Neuronal stem cell (in vitro differentiated cells): ENCODE measurements around the gene RARS1.

Experiments
- DNase-seq: peaks from one replicate; pipeline ENCODE4 v3.0.0-alpha.2; 2013; ENCODE audit warnings: low spot score
- H2AFZ ChIP-seq: one replicate; pipeline ENCODE4 v1.6.1; 2013; ENCODE audit warnings: mild to moderate bottlenecking, low read length, inconsistent platforms
- H2AK5ac ChIP-seq: 2 replicates; pipeline ENCODE4 v1.6.1; 2013; ENCODE audit warnings: low read depth, mild to moderate bottlenecking, inconsistent platforms, low read length, moderate library complexity, mixed read lengths
- H2BK120ac ChIP-seq: 2 replicates; pipeline ENCODE4 v1.6.1; 2013; ENCODE audit warnings: low read depth, mild to moderate bottlenecking, inconsistent platforms, low read length, moderate library complexity, mixed read lengths
- H2BK12ac ChIP-seq: one replicate; pipeline ENCODE4 v1.6.1; 2013; ENCODE audit warnings: low read length, inconsistent platforms
- H2BK15ac ChIP-seq: 2 replicates; pipeline ENCODE4 v1.6.1; 2013; ENCODE audit warnings: mild to moderate bottlenecking, low read length, inconsistent platforms, mixed read lengths
- H2BK5ac ChIP-seq: one replicate; pipeline ENCODE4 v1.6.1; 2013; ENCODE audit warnings: inconsistent platforms, mild to moderate bottlenecking, low read length, moderate library complexity
- H3K14ac ChIP-seq: one replicate; pipeline ENCODE4 v1.6.1; 2013; ENCODE audit warnings: low read length, inconsistent platforms
- H3K18ac ChIP-seq: 2 replicates; pipeline ENCODE4 v1.6.1; 2013; ENCODE audit warnings: low read length, inconsistent platforms
- H3K23ac ChIP-seq: 2 replicates; pipeline ENCODE4 v1.6.1; 2013; ENCODE audit warnings: low read depth, mild to moderate bottlenecking, mixed read lengths, low read length, inconsistent platforms; ENCODE audit not compliant: poor library complexity
- H3K27ac ChIP-seq: replicated peaks from 3 replicates; pipeline ENCODE4 v1.5.1; 2013; ENCODE audit warnings: low read length, inconsistent platforms
- H3K27me3 ChIP-seq, 3 experiments: 2 replicates each; pipeline ENCODE4 v1.6.1; 2013; ENCODE audit warnings: low read length in 3 of 3, mild to moderate bottlenecking in 2 of 3, inconsistent platforms in 1 of 3, low read depth in 1 of 3, mixed read lengths in 1 of 3, moderate library complexity in 1 of 3; ENCODE audit not compliant: control insufficient read depth in 3 of 3, insufficient read depth in 3 of 3
- H3K36me3 ChIP-seq, 2 donors: replicated peaks in 1 of 2; 2 replicates each; pipeline ENCODE4 v1.6.1; 2013; ENCODE audit warnings: low read length in 2 of 2; ENCODE audit not compliant: control insufficient read depth in 2 of 2, insufficient read depth in 2 of 2
- H3K4ac ChIP-seq: 2 replicates; pipeline ENCODE4 v1.6.1; 2013; ENCODE audit warnings: inconsistent platforms, mild to moderate bottlenecking, low read length, moderate library complexity
- H3K4me1 ChIP-seq, 2 donors: 1 replicate in 1 of 2; 2 replicates in 1 of 2; pipeline ENCODE4 v1.6.1; 2013; ENCODE audit warnings: low read length in 2 of 2, low read depth in 1 of 2; ENCODE audit not compliant: control insufficient read depth in 2 of 2, insufficient read depth in 1 of 2
- H3K4me2 ChIP-seq: one replicate; pipeline ENCODE4 v1.6.1; 2013; ENCODE audit warnings: mild to moderate bottlenecking, low read length, inconsistent platforms; ENCODE audit not compliant: insufficient read depth, poor library complexity, severe bottlenecking
- H3K4me3 ChIP-seq, 2 donors: 2 replicates each; pipeline ENCODE4 v1.5.1; 2013; ENCODE audit warnings: low read length in 2 of 2, mild to moderate bottlenecking in 2 of 2, inconsistent platforms in 1 of 2, moderate library complexity in 1 of 2
- H3K79me1 ChIP-seq: one replicate; pipeline ENCODE4 v1.6.1; 2013; ENCODE audit warnings: low read depth, mild to moderate bottlenecking, inconsistent platforms, low read length, moderate library complexity
- H3K9ac ChIP-seq: one replicate; pipeline ENCODE4 v1.6.1; 2013; ENCODE audit warnings: mild to moderate bottlenecking, low read depth, low read length, inconsistent platforms; ENCODE audit not compliant: poor library complexity
- H3K9me3 ChIP-seq, 2 donors: replicated peaks in 1 of 2; 2 replicates each; pipeline versions ENCODE3 to v1.6.1; 2013; ENCODE audit warnings: low read length in 2 of 2, mild to moderate bottlenecking in 2 of 2, inconsistent platforms in 1 of 2, low read depth in 1 of 2, mixed read lengths in 1 of 2, moderate library complexity in 1 of 2; ENCODE audit not compliant: control insufficient read depth in 2 of 2, insufficient read depth in 1 of 2
- H4K8ac ChIP-seq: one replicate; pipeline ENCODE4 v1.6.1; 2013; ENCODE audit warnings: low read depth, mild to moderate bottlenecking, inconsistent platforms, low read length, moderate library complexity
- H4K91ac ChIP-seq: one replicate; pipeline ENCODE4 v1.6.1; 2013; ENCODE audit warnings: low read length, low read depth, mild to moderate bottlenecking, inconsistent platforms; ENCODE audit not compliant: poor library complexity
- WGBS, 2 donors: extraction: QIAGEN DNeasy Blood & Tissue Kit; methylation state at CpG; one replicate each; pipeline ENCODE4 v1.1.7; 2013; ENCODE audit warnings: missing lambda C conversion rate in 2 of 2, mixed read lengths in 1 of 2; ENCODE audit not compliant: insufficient read length in 2 of 2, insufficient replicate concordance in 1 of 2; ENCODE audit errors: extremely low coverage in 2 of 2; 5-methylcytosine and 5-hydroxymethylcytosine counted together

RARS1 gene

GRCh38 chr5:168513861-168514428 lies 27.7 kb downstream of the RARS1 start:
- H3K9me3 ChIP-seq: peaks cover 1 to 31% of the 10 kb centered on the region in 2 donors
- H3K4me3 ChIP-seq: no peak overlapping the region
- no peak overlapping the region for H4K91ac ChIP-seq
- H4K8ac ChIP-seq: no peak overlapping the region
- H2AK5ac ChIP-seq: no peak overlapping the region
- no peaks in the 10 kb centered on the region for H3K27me3 ChIP-seq
- H3K23ac ChIP-seq: no peak overlapping the region
- no peak overlapping the region for H2BK15ac ChIP-seq
- H2BK12ac ChIP-seq: no peak overlapping the region
- WGBS, 2 donors: no CpG with 5 or more reads among the region's 2 CpGs
- no peaks in the 10 kb centered on the region for H3K4me1 ChIP-seq
- no peak overlapping the region for H2BK120ac ChIP-seq
- no peak overlapping the region for H2BK5ac ChIP-seq
- no peak overlapping the region for H2AFZ ChIP-seq
- H3K4me2 ChIP-seq: no peak overlapping the region
- H3K14ac ChIP-seq: no peak overlapping the region
- H3K79me1 ChIP-seq: no peaks in the 10 kb centered on the region
- H3K18ac ChIP-seq: no peak overlapping the region
- peaks cover 28 to 99% of the 10 kb centered on the region in 2 donors for H3K36me3 ChIP-seq
- H3K27ac ChIP-seq: no peak overlapping the region
- H3K9ac ChIP-seq: no peak overlapping the region
- no peak overlapping the region for H3K4ac ChIP-seq
- no peak for DNase-seq

GRCh38 chr5:168525856-168526255 lies 39.6 kb downstream of the RARS1 start:
- Histone ChIP-seq H4K8ac (no peak overlapping the region), H3K4me2 (no peak overlapping the region), H3K79me1 (peaks cover 4% of the 10 kb centered on the region), H3K9ac (no peak overlapping the region), H3K23ac (no peak overlapping the region), H2BK120ac (no peak overlapping the region), H2AK5ac (no peak overlapping the region), H3K4ac (no peak overlapping the region), H3K18ac (no peak overlapping the region), H3K36me3 (peaks cover 2 to 9% of the 10 kb centered on the region in 2 donors), H3K27me3 (peaks cover 0 to 12% (median 6%) of the 10 kb centered on the region in 3 experiments), H2BK15ac (no peak overlapping the region), H3K4me1 (peaks cover 0 to 6% of the 10 kb centered on the region in 2 donors), H4K91ac (no peak overlapping the region), H2BK12ac (no peak overlapping the region), H3K4me3 (no peak overlapping the region), H2AFZ (no peak overlapping the region), H3K14ac (no peak overlapping the region), H2BK5ac (no peak overlapping the region), H3K9me3 (peaks cover 4 to 6% of the 10 kb centered on the region in 2 donors), H3K27ac (no peak overlapping the region)
- DNase-seq: no peak
- no CpG with 5 or more reads among the region's 2 CpGs for WGBS, 2 donors

DNA sequence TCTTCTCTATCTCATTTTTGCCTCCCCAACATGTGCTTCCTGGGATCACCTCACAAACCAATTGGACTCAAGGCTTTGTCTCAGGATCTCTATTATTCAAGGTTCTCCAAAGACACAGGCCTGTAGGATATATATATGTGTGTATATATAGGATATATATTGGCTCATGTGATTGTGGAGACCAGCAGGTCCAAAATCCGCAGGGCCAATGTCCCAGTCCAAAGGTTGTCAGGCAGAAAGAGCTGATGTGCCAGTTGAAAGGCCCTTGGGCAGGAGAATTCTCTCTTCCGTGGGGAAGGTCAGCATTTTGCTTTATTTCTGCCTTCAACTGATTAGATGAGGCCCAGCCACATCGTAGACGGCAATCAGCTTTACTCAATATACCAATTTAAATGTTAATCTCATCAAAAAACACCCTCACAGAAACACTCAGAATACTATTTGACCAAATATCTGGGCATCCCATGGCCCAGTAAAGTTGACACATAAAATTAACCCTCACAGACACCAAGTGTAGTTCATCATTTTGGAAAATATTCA lies 41.6 kb downstream of the RARS1 start:
- Histone ChIP-seq H2BK12ac (no peak overlapping the region), H2BK5ac (no peak overlapping the region), H3K9me3 (peaks cover 4 to 6% of the 10 kb centered on the region in 2 donors), H3K4me3 (no peak overlapping the region), H3K9ac (no peak overlapping the region), H2AFZ (no peak overlapping the region), H3K4ac (no peak overlapping the region), H3K27ac (no peak overlapping the region), H3K27me3 (peaks cover 0 to 12% (median 6%) of the 10 kb centered on the region in 3 experiments), H3K18ac (no peak overlapping the region), H2AK5ac (no peak overlapping the region), H2BK15ac (no peak overlapping the region), H3K4me1 (peaks cover 0 to 6% of the 10 kb centered on the region in 2 donors), H3K23ac (no peak overlapping the region), H3K36me3 (peaks cover 0 to 5% of the 10 kb centered on the region in 2 donors), H3K79me1 (peaks cover 4% of the 10 kb centered on the region), H3K14ac (no peak overlapping the region), H4K91ac (no peak overlapping the region), H4K8ac (no peak overlapping the region), H2BK120ac (no peak overlapping the region), H3K4me2 (no peak overlapping the region)
- DNase-seq: no peak
- no CpG with 5 or more reads among the region's 4 CpGs for WGBS, 2 donors

- H3K27ac ChIP-seq: no peak within 1 kb of the TSS
- H3K14ac ChIP-seq: peak within 1 kb of the TSS; percentile 95
- peak within 1 kb of the TSS; percentile 89 for H3K23ac ChIP-seq
- peak within 1 kb of the TSS; percentile 76 for H4K91ac ChIP-seq
- peak within 1 kb of the TSS; percentile 92 for H3K4me2 ChIP-seq
- no peak within 1 kb of the TSS for H2BK12ac ChIP-seq
- peak within 1 kb of the TSS; percentile 87 for H2AFZ ChIP-seq
- peaks cover 0 to 6% of the 10 kb centered on the region in 2 donors for H3K4me1 ChIP-seq
- peaks cover 0 to 12% (median 6%) of the 10 kb centered on the region in 3 experiments for H3K27me3 ChIP-seq
- peak; percentile 81 for DNase-seq
- peaks cover 4 to 6% of the 10 kb centered on the region in 2 donors for H3K9me3 ChIP-seq
- H4K8ac ChIP-seq: peak within 1 kb of the TSS; percentile 26
- WGBS, 2 donors: no CpG with 5 or more reads among the region's 38 CpGs
- peak within 1 kb of the TSS; percentile 85 for H3K9ac ChIP-seq
- peak within 1 kb of the TSS; percentile 48 to 80 for H3K4me3 ChIP-seq
- no peak within 1 kb of the TSS for H2BK5ac ChIP-seq
- H2BK120ac ChIP-seq: no peak within 1 kb of the TSS
- H3K4ac ChIP-seq: no peak within 1 kb of the TSS
- peak within 1 kb of the TSS; percentile 38 for H2AK5ac ChIP-seq
- no peaks in the 10 kb centered on the region for H3K36me3 ChIP-seq
- peak within 1 kb of the TSS; percentile 57 for H3K18ac ChIP-seq
- H3K79me1 ChIP-seq: peaks cover 4% of the 10 kb centered on the region
- no peak within 1 kb of the TSS for H2BK15ac ChIP-seq
These were observed 42.5 kb downstream of the RARS1 start, which contains the start of gene FBLL1 for GRCh38 chr5:168528521-168529373. FBLL1 (plus strand) TSS chr5:168529305; CDS start chr5:168529505, 200 bp downstream.
